GM03348 (cell line): ENCODE results near the gene DGCR8.

Experiments
- DNase-seq: peaks from one replicate; pipeline ENCODE4 v3.0.0; 2012; ENCODE audit warnings: low spot score

The DGCR8 gene

DNA sequence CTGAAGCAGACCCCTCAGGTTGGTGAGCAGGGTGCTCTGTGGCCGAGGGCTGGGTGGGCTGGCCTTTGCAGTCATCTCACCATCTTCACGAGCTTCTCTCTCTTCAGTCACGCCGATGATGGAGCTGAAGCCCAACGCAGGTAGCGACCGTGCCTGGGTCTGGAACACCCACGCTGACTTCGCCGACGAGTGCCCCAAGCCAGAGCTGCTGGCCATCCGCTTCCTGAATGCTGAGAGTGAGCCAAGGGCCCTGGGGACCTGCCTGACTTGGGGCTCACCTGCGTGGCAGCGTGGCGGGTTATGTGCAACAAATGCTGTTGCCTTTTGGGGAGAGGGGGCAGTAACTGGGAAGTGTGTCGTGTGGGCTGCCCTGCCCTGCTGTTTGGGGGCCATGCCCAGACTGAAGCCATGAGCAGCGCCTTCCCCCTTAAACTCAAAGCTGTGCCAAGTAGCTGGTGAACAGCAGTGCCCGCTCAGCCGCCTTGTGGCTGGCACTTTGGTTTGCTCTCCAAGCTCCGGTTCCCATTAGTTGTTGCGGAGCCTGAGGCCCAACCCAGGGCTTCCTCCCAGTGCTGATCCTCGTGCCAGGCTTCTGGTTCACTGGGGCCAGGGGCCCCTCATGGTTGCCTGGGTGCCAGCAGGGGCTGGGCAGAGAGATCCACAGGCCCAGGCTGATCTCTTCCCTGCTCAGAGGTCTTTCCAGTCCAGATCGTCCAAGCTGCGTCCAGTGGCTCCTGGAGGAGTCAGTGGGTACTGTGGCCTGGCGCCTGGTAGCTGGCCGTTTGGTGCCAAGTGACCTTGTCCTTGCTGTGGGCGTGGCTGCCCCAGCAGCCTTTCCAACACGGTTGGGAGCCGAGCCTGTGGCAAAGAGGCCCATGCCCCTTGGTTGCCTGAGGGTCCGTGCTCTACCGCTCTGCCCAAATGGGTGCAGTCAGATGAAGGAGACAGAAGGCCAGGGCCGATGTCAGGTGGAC, 45.4 kb downstream of the DGCR8 start:
- no peak for DNase-seq

DNA sequence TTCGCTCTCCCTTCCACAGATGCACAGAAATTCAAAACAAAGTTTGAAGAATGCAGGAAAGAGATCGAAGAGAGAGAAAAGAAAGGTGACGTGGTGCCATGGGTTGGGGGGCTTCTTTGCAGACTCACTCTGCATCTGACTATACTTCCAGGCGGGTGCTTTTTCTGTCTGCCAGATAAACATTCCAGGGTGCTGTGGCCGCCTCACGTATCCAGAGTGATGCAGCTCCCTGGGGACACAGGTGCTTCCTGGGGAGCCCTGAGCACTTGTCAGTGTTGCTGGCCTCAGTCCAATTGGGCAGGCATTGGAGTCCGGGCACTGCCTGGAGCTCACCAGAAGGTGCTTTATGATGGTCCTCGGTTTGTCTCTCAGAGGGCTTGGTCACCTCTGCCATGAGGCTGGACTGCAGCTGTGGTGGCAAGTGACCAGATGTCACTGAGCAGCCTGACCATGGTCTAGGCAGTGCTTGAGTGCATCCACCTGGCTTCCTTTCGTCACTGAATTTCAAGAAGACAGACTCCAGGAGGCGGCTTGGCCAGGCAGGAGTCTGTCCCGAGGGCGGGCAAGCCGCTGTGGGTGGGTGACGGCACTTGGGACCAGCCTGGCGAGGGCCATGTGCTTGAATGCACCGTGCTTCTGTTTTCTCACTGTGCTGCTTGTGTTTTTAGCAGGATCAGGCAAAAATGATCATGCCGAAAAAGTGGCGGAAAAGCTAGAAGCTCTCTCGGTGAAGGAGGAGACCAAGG, 46.4 kb downstream of the DGCR8 start:
- no peak for DNase-seq

DNA sequence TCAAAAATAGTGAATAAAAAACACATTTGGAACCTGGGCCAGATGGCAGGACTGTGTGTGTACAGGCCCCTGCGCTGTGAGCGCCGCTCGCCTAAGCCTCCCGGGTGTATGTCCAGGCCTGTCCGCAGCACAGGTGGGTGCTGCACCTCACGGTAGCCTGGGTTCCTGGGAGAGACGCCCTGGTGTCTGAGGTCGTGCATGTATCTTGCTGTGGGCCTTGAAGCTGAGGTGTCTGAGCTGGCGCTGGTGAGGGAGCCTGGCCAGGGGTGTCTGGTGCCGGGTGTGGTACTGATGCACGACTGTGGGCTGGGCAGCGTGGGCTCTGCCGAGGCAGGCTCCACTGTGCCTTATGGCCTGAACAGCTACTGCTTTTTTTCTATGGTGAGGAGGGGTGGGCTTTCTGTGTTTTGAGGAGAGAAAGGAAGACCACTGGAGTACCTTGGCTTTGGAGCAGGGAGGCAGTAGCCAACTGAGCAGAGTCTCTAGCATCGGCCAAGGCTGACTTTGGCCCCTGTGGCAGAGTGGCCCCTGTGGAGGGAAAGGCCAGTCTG, 47.4 kb downstream of the DGCR8 start:
- DNase-seq, result no peak

DNA sequence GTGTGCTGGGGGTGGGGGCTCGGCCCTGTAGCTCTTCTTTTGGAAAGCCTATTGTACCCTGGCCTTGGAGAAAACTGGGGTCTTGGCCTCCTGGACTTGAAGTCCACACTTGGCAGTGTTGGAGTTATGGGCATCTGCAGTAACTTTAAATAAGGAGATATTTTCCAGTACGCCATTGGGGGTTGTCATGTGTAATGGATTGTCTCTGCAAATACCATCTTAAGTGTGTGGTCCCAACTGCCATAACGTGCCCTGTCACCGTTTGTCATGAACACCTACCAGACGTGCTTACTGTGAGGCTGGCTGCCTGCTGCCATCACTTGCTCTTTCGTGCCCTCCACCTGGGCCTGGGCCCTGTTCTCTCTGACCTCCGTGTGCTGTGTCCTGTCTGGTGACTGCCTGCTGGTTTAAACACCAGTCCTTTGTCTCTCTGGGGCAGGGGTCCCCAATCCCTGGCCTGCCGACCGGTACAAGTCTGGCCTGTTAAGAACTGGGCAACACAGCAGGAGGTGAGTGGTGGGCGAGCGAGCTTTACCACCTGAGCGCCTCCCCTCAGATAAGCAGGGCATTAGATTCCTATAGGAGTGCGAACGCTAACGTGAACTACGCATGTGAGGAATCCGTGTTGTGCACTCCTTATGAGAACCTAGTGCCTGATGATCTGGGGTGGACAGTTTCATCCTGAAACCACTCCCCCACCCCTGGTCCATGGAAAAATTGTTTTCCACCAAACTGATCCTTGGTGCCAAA, 48.0 kb downstream of the DGCR8 start:
- no peak for DNase-seq

DNA sequence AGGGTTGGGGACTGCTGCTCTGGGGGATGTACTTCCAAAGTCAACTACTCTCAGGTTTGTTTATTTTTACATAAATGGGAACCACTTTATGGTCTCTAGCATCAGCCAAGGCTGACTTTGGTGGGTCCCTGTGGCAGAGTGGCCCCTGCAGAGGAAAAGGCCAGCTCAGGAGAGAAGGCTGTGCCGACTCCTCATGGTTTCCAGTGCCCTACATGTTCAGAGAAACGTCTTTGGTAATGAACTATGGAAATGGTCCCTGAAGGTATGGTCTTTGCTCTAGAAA, 48.5 kb downstream of the DGCR8 start:
- DNase-seq, result no peak

DNA sequence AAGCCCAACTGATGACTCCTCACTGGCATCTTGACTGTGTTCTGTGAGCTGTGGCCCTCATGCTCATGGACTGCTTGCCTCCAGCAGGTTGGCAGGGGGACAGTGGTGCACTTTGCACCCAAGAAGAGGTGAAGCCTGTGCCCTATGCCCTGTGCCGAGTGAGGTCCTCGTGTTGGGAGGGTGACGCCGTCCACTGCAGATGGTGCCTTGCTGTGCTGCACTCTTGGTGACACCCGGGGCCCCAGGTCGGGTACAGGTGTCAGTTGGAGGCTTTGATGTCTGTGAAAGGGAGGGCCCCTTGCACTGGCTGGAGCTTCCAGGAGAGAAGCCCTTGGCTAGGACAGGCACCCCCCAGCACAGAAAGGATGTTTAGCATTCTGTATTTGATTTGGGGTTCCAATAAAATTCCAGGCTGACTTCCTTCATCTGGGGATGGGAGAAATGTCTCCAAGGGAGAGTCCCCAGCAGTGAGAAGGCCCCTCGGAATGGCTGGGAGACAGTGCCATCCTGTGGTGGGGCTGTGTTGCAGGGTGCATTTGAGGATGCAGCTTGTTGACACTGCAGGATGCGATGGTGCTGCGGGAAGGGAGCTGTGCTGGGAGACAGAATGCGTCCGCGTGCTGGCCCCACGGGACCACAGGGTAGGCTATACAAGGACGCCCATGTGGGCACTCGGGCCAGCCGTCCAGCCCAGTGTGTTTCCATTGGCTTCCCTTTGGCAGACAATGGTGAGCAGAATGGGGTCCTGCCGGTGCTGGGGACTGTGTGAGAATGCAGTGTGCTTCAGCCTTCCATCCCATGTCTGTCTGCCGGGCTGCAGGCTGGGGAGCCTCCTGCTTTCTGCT, 49.1 kb downstream of the DGCR8 start:
- DNase-seq, result peak; percentile 48

DNA sequence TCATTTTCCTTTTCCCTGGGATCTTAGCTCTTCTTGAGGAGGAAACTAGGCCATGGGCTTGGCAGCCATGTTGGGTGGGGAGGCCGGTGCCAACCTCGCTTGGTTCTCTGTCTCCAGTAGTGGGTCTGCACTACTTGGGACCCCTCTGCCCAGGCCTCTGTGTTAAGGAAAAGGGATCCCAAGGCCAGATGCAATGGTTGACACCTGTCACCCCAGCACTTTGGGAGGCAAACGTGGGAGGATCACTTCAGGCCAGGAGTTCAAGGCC, 49.6 kb downstream of the DGCR8 start:
- no peak for DNase-seq

DNA sequence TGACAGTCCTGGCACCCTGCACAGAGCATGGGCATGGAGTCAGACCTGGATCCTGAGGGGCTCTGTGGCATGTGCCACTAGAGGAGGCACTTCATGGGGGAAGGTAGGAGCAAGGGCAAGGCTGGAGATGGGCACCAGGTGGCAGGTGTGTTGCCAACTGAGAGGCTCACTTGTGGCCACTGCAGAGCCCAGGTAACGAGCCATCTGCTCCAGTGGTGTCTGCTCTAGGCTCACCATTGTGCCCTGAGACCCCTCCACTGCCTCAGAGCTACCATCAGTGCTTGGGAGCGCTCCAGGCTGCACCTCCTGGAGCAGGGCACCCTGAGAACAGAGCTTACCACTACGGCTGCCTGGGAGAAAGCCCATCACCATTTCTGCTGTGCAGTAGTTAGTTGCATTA, 50.3 kb downstream of the DGCR8 start:
- no peak for DNase-seq

DNA sequence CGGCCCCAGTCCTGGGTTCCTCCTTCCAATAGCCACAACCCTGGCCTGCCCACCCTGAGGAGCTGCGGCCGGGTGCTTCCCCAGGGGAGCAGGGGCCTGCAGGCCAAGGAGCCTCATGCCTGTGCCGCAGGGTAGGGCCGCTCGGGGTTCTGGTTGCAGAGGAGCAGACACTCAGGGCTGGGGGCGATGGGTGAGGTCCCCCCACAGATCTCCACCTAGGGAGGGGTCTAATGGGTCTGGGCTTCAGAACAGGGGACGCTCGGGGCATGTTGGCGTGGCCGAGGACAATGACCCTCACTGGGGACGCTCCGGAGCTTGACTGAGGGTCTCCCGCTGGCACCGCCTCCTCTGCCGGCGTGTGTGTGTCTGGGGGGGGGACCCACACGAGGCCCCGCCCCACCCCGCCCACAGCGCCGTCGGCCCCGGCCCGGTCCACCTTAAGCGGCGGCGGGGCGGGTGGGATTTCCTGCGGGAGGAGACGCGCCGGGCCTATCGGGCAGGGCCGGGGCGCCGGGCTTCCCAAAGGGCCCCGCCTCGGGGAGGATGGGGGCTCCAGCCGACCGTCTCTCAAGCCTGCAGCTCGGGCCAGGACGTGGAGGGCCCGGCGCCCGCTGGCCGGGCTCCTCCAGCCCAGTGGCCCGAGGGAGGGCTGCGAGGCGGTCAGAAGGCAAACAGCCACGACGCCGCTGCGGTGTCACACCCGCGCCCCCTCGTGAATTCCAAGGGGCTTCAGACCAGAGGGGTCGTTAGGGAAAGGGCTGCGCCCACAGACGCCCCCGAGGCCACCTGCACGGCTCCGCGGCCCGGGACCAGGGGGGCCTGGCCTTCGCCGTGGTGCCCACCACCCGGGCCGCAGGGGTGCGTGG, 50.9 kb downstream of the DGCR8 start:
- DNase-seq, result peak; percentile 98

DNA sequence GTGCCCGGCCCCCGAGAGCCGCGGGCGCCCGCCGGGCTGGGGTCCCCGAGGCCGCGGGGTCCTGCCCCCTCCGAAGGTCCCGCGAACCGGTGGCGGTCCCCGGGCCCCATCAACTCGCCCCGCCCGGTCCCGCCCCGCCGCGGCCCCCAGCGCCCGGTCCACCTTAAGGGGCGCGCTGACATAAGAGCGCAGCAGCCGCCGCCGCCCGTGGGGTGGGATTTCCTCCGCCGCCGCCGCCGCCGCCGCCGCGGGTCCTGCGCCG, 51.5 kb downstream of the DGCR8 start, which contains the start of gene ZDHHC8:
Gene ZDHHC8 (plus strand): TSS at position 208 of the 262 bp plus-strand sequence. CDS start 144 bp downstream, outside the sequence.
- peak; percentile 90 for DNase-seq

DNA sequence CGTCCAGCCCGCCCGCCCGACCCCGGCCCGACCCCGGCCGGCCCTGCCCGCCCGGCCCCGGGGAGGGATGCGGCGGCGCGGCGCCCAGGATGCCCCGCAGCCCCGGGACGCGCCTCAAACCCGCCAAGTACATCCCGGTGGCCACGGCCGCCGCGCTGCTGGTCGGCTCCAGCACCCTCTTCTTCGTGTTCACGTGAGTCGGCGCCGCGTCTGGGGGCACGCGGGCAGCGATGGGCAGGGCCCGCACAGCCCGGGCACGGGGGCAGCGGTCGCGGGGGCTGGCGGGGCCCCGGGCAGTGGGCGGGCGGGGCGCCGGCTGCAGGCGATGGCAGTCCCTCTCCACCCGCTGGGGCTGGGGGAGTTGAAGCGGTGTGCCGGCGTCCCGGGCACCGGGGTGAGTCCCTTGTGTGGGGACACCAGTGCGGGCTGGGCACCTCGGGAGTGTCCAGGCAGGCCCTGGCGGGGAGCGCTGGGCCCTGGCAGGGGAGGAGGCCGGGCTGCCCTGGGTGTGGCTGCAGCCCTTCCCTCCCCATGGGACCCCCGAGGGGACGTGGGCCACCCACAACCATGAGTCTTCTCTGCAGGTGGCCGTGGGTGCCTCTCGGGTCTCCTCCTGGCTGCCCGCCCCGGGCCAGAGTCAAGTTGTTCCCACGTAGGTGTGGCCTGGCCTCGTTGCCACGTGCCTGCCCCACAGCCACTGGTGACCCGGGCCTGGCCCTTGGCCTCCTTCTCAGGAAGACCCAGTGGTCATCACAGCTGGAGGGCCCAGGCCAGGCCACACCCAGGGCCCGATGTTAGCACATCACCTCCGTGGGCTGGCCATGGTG, 52.0 kb downstream of the DGCR8 start:
- peak; percentile 65 for DNase-seq

DNA sequence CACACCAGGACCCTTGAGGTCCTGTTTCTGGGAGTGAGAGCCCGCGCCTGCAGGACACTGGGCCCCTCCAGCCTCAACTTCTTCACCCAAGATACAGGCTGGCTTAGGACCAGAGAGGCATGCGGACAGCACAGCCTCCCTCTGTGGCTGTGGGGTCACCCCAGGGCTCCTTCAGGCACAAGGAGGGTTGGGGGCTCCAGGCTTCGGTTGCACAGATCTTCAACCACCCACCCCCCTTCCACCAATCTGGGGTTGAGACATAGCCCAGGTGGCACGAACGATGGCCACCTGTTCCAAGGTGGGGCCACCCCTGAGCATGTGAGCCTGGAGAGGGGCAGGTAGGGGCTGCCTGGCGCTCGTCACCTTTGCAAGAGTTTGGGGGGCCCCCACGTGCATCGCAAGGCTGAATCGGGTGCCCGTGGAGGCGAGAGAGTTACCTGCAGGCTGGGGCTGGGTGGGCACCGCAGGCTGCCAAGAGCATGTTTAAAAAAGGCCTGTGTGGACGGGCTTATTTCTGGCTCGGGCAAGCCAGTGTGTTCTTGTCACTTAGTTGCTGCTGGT, 52.7 kb downstream of the DGCR8 start:
- DNase-seq, result no peak

DNA sequence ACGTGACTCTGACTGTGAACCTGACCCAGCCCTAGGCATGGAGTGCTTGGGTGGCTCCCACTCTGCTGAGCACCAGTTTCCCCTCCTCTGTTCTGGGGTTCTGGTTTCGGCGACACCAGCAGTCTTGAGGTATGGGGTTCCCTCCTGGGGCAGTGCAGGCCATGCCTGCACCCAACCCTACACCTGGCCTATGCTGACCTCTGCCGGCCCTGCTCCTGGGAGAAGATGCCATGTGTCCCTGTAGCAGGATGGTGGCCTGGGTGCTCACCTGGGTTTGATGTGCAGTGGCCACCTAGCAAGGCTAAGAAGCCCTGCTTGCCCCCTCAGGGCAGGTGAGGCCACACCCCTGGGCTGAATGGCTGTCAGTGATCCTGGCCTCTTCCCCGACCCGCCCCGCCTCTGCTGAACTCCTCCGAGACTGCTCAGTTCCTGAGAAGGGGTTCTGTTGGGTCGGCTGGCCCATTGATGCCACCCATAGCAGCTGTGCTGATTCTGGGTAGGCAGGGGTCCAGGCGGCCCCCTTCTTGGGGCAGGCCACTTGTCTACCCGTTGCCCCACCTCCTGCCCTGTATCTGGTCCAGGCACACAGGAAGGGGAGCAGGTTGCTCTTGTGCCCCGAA, 54.0 kb downstream of the DGCR8 start:
- no peak for DNase-seq

DNA sequence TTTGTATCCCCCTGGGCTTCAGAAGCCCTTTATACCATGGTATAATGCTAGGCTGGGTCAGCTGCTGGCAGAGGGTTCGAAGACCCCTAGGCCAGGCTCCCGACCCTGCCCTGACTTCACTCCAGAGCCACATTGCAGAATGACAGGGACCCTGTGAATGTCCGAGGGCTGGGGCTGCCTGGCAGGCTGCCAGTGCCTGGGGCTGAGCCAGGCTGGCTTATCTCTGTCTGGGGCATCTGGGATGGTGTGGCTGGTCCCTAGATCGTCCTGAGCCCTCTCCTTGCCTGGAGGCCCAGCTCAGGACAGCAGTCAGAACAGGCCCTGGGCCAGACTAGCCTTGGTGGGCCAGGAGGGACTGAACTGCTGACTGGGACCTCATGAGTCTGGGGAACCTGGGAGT, 55.2 kb downstream of the DGCR8 start:
- no peak for DNase-seq

DNA sequence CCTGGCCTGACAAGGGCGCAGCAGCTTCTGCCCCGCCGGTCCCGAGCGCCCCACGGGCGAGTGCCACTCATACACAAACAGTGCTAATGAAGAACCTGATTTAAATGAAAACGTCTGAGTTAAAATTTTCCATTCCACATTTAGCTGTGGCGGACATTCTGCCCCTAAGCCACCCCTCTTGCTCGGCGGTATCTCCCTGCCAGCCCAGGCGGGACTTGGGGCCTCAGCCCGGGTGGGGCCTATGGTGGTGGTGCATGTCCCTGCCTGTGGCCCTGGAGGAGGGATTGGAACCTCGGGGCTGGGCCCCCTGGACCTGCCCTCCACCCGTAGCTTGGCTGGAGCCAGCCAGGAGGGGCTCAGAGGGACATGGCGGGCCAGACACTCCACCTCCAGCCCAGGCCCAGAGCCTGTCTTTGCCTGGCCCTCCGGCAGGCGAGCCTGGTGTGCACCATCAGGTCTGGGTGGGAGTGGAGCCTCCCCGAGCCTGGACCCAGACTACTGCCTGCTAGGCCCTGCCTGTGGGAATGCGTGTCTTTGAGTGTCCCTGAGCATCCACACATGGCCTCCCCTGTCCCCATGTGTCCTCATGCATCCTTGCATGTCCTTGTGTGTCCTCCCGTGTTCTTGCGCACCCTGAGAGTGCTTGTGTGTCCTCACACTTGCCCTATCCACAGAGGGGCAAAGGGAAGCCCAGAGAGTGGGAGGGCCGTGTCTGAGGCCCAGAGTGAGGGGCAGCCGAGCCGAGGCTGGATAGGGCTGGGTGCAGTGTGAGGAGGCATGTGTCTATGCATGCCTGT, 56.0 kb downstream of the DGCR8 start:
- DNase-seq, result no peak

DNA sequence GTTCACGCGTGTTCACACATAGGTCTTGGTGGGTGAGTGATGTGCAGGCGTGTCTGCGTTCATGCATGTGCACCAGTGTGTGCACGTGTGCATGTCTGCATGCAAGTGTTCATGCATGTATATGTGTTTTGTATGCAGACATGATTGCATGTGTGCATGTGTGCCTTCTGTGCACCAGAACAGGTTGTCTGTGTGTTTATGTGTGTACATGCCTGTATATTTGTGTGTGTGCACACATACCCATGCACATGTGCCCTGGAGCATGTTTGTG, 56.5 kb downstream of the DGCR8 start:
- DNase-seq, result no peak

DNA sequence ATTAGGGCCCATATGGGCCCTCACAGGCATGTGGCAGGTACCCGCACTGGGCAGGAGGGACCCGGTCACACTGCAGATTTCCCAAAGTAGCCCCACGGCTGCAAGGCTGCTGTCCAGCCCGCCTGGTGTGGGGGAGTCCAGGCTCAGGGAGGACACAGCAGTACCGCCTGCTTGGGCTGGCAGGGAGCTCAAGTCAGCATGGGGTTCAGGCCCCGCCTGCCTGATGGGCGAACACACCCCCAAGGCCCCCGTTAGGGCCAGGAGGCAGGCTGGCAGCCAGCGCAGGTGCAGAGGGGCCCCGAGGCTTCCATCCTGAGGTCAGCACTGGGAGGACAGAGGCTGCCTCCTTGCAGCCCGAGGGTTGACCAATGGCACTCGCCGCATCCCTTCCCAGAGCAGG, 57.1 kb downstream of the DGCR8 start:
- DNase-seq, result no peak

DNA sequence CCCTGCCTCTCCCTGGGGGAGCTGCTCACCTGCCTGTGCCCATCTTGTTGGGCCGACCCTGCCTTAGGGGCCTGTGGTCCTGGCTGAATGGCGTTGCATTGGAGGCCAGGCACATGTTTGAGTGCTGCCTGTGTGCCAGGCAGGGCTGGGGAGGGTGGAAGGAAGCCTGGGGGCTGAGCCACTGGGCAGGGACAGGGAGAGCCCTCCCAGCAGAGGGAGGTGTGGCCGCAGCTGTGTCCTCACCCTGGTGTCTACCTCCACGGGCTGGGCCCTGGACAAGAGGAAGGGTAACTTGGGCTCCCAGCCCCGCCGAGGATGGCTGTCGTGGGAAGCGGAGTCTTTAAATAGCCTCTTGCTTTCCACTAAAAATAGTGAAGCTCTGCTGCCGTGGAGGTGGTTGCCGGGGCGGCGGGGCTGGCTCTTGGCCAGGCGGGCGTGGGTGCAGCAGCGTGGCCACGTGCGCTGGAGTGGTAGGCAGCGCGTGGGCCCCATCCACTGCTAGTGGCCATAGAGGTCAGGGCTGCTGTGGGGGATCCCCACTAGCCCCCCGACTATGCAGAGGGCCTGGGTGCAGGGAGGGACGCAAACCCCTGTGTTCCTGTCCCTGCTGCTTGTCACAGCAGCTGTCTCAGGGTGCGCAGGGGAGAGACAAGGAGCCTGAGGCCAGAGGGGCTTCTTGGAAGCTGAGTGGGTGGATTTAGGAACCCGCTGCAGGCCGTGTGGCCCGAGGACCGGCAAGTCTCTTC, 57.8 kb downstream of the DGCR8 start:
- no peak for DNase-seq
